Spleen (tissue), 11 donors: Measurements from ENCODE around the gene SPTBN2. TPM values are rescaled to one million over a fixed set of nuclear protein-coding genes. Genes with fewer than 3 reads are reported as not detected.

Source experiments
- DNase-seq: peaks from one replicate; pipeline ENCODE4 v3.0.0-alpha.2; 2020
- H3K27ac ChIP-seq, 8 donors: fragments of 200-600 bp; sonication (generic) in 7 of 8; 1 replicate in 4 of 8; 2 replicates in 4 of 8; pipeline versions ENCODE4 v1.5.0 to v1.8.0; 2016 to 2021; ENCODE audit warnings: inconsistent platforms in 4 of 8, mild to moderate bottlenecking in 4 of 8, moderate library complexity in 1 of 8
- H3K27me3 ChIP-seq, 7 donors: fragments of 200-600 bp; sonication (generic) in 6 of 7; replicated peaks in 1 of 7; 1 replicate in 4 of 7; 2 replicates in 3 of 7; pipeline versions ENCODE4 v1.5.0 to v1.8.0; 2016 to 2021; ENCODE audit warnings: inconsistent platforms in 3 of 7, mild to moderate bottlenecking in 1 of 7
- H3K36me3 ChIP-seq, 6 donors: fragments of 200-600 bp; sonication (generic) in 5 of 6; 1 replicate in 4 of 6; 2 replicates in 2 of 6; pipeline versions ENCODE4 v1.5.0 to v1.8.0; 2016 to 2021; ENCODE audit warnings: inconsistent platforms in 2 of 6
- H3K4me1 ChIP-seq, 6 donors: fragments of 200-600 bp; sonication (generic) in 5 of 6; 1 replicate in 3 of 6; 2 replicates in 3 of 6; pipeline versions ENCODE4 v1.5.0 to v1.8.0; 2016 to 2021; ENCODE audit warnings: inconsistent platforms in 3 of 6
- H3K4me3 ChIP-seq, 8 donors: fragments of 200-600 bp; sonication (generic) in 7 of 8; 1 replicate in 4 of 8; 2 replicates in 4 of 8; pipeline versions ENCODE4 v1.5.0 to v1.8.0; 2016 to 2021; ENCODE audit warnings: inconsistent platforms in 4 of 8, mild to moderate bottlenecking in 4 of 8, moderate library complexity in 2 of 8
- H3K9me3 ChIP-seq, 8 donors: fragments of 200-600 bp; sonication (generic) in 7 of 8; 1 replicate in 4 of 8; 2 replicates in 4 of 8; pipeline versions ENCODE4 v1.5.0 to v1.8.0; 2016 to 2021; ENCODE audit warnings: inconsistent platforms in 4 of 8
- CTCF ChIP-seq, 11 experiments: fragments of 200-600 bp in 7 of 11; fragments of 450-650 bp in 4 of 11; sonication (generic) in 4 of 11; IDR thresholded peaks in 8 of 11; conservative IDR thresholded peaks in 3 of 11; 1 replicate in 7 of 11; 2 replicates in 4 of 11; pipeline versions ENCODE4 v1.4.0 to v1.8.0; 2016 to 2021; ENCODE audit warnings: antibody characterized with exemption in 11 of 11, inconsistent platforms in 4 of 11, mild to moderate bottlenecking in 1 of 11
- POLR2A ChIP-seq, 3 donors: fragments of 450-650 bp; IDR thresholded peaks; one replicate each; pipeline ENCODE4 v1.5.1; 2017; ENCODE audit warnings: antibody characterized with exemption in 3 of 3, mild to moderate bottlenecking in 1 of 3
- POLR2AphosphoS5 ChIP-seq, 3 donors: sonication (generic); formaldehyde crosslinking; IDR thresholded peaks; one replicate each; pipeline ENCODE4 v1.5.1; 2017; ENCODE audit warnings: antibody characterized with exemption in 3 of 3
- WGBS, 5 donors: extraction: QIAGEN DNeasy Blood & Tissue Kit in 3 of 5; methylation state at CpG; one replicate each; pipeline versions ENCODE4 v1.1.5 to v1.1.7; 2013 to 2018; 5-methylcytosine and 5-hydroxymethylcytosine counted together
- intact Hi-C: fragments of 100-400 bp; cut with DNase I; formaldehyde crosslinking; loops from one replicate; pipeline ENCODE4 v1.15.0; 2023; ENCODE audit warnings: low total_unique reads
- polyA plus RNA-seq, 3 donors: library from polyadenylated mRNA; stranded (reverse); fragments of 200-250 nt; gene quantifications; one replicate each; pipeline ENCODE4 v1.2.1, GENCODE V29; 2013
- total RNA-seq, 7 donors: library from RNA; depleted of rRNA in 3 of 7; stranded (reverse); fragments of >200 nt in 3 of 7; fragmentation: NEBNext Ultra II Directional in 4 of 7; extraction: Animal tissue kit (Norgen Biotek cat#: 25700) in 4 of 7; gene quantifications; one replicate each; pipeline versions ENCODE4 v1.1.0 to v1.2.1, GENCODE V29; 2016 to 2021
- donor health status: healthy with polysubstance abuse.
- donor health status: DM: no; HTN: no; CAD: no; lungs with moderate emphysema.
- donor health status: DM: no; HTN: no; CAD: no.
- donor health status: Bipolar disorder and iron deficiency.
- donor health status: healthy.
- donor health status: DM: no; HTN: no; CAD: no.
- donor health status: DM: yes; HTN: yes; CAD: no.

SPTBN2 gene
- total and polyA plus RNA-seq, 10 donors = 0.61 to 5.1 (median 3.7) TPM

GRCh38 chr11:66708094-66708493, 20.9 kb downstream of the SPTBN2 start:
- H3K36me3 ChIP-seq = no peaks in the 10 kb centered on the region
- DNase-seq = no peak
- no peaks in the 10 kb centered on the region for H3K9me3 ChIP-seq
- no peaks in the 10 kb centered on the region for H3K4me1 ChIP-seq
- intact Hi-C loops = no loop called here
- no peaks in the 10 kb centered on the region for H3K27me3 ChIP-seq
- no peak overlapping the region for H3K27ac ChIP-seq
- TF ChIP-seq POLR2A (IDR thresholded peaks at IDR 0.05) = no peak
- WGBS, 5 donors = 89 to 95% (median 92%) methylated on average over 20 of the region's 20 CpGs
- no peak overlapping the region for H3K4me3 ChIP-seq

GRCh38 chr11:66707486-66707885, 21.5 kb downstream of the SPTBN2 start:
- Histone ChIP-seq H3K27ac (no peak overlapping the region), H3K4me1 (no peaks in the 10 kb centered on the region), H3K36me3 (no peaks in the 10 kb centered on the region), H3K27me3 (no peaks in the 10 kb centered on the region), H3K4me3 (no peak overlapping the region), H3K9me3 (no peaks in the 10 kb centered on the region)
- intact Hi-C loops = no loop called here
- 95 to 99% (median 96%) methylated on average over 24 to 26 of the region's 26 CpGs for WGBS, 5 donors
- TF ChIP-seq CTCF (IDR thresholded peaks at IDR 0.05 in 8 of 11, conservative IDR thresholded peaks at IDR 0.05 in 3 of 11) (no peak), POLR2AphosphoS5 (IDR thresholded peaks at IDR 0.05) (no peak), POLR2A (IDR thresholded peaks at IDR 0.05) (no peak)
- DNase-seq = no peak

- no peak overlapping the region for H3K27ac ChIP-seq
- H3K27me3 ChIP-seq = no peaks in the 10 kb centered on the region
- no peak overlapping the region for H3K4me3 ChIP-seq
- no peaks in the 10 kb centered on the region for H3K36me3 ChIP-seq
- WGBS, 5 donors = 86 to 95% (median 91%) methylated on average over 9 of the region's 9 CpGs
- TF ChIP-seq POLR2AphosphoS5 (IDR thresholded peaks at IDR 0.05) (no peak), CTCF (IDR thresholded peaks at IDR 0.05 in 8 of 11, conservative IDR thresholded peaks at IDR 0.05 in 3 of 11) (no peak)
- DNase-seq = no peak
- intact Hi-C loops = no loop called here
- no peaks in the 10 kb centered on the region for H3K9me3 ChIP-seq
- no peaks in the 10 kb centered on the region for H3K4me1 ChIP-seq
Measured at GRCh38 chr11:66706989-66707388, 22.0 kb downstream of the SPTBN2 start.

- no peaks in the 10 kb centered on the region for H3K36me3 ChIP-seq
- no peaks in the 10 kb centered on the region for H3K9me3 ChIP-seq
- H3K4me3 ChIP-seq = no peak overlapping the region
- WGBS, 5 donors = 92 to 97% (median 92%) methylated on average over 26 of the region's 26 CpGs
- no peaks in the 10 kb centered on the region for H3K27me3 ChIP-seq
- H3K27ac ChIP-seq = no peak overlapping the region
- no peaks in the 10 kb centered on the region for H3K4me1 ChIP-seq
- TF ChIP-seq CTCF (IDR thresholded peaks at IDR 0.05 in 8 of 11, conservative IDR thresholded peaks at IDR 0.05 in 3 of 11) = no peak
- no peak for TF ChIP-seq POLR2A (IDR thresholded peaks at IDR 0.05)
- TF ChIP-seq POLR2AphosphoS5 (IDR thresholded peaks at IDR 0.05) = no peak
- intact Hi-C loops = no loop called here
- DNase-seq = no peak
Measured at GRCh38 chr11:66705587-66706335, 23.3 kb downstream of the SPTBN2 start.
